GM10847 (cell line): ENCODE measurements around the gene KIF26A.

Experiments
- POLR2A ChIP-seq: IDR thresholded peaks from 2 replicates; pipeline ENCODE4 v1.6.1; 2011; ENCODE audit not compliant: insufficient read length; ENCODE audit errors: extremely low read depth

The KIF26A gene

GRCh38 chr14:104178279-104178678 is 39.9 kb downstream of the KIF26A start:
- no peak for TF ChIP-seq POLR2A

- TF ChIP-seq POLR2A, result no peak
Measured at GRCh38 chr14:104179126-104179525, 40.7 kb downstream of the KIF26A start.

- no peak for TF ChIP-seq POLR2A
Measured at GRCh38 chr14:104179564-104180129, 41.3 kb downstream of the KIF26A start.

- TF ChIP-seq POLR2A, result no peak
Measured at GRCh38 chr14:104180561-104181165, 42.3 kb downstream of the KIF26A start.

- TF ChIP-seq POLR2A, result no peak
Measured at GRCh38 chr14:104181761-104182530, 43.6 kb downstream of the KIF26A start.

- no peak for TF ChIP-seq POLR2A
Measured at GRCh38 chr14:104182857-104183425, 44.6 kb downstream of the KIF26A start.

- TF ChIP-seq POLR2A, result no peak
Measured at GRCh38 chr14:104183796-104184195, 45.4 kb downstream of the KIF26A start.

- no peak for TF ChIP-seq POLR2A
Measured at GRCh38 chr14:104184506-104184905, 46.1 kb downstream of the KIF26A start.

GRCh38 chr14:104184911-104185499 is 46.6 kb downstream of the KIF26A start:
- no peak for TF ChIP-seq POLR2A

- TF ChIP-seq POLR2A, result no peak
Measured at GRCh38 chr14:104185916-104186495, 47.6 kb downstream of the KIF26A start.

- TF ChIP-seq POLR2A, result no peak
Measured at GRCh38 chr14:104186575-104186974, 48.2 kb downstream of the KIF26A start.

GRCh38 chr14:104187121-104187889 is 48.9 kb downstream of the KIF26A start:
- TF ChIP-seq POLR2A, result no peak

GRCh38 chr14:104187931-104188726 is 49.7 kb downstream of the KIF26A start:
- no peak for TF ChIP-seq POLR2A

- TF ChIP-seq POLR2A, result no peak
Measured at GRCh38 chr14:104188727-104189400, 50.5 kb downstream of the KIF26A start.
